ENCODE measurements around the gene SMIM35.

GRCh38 chr11:118059246-118059940, 27.4 kb downstream of the SMIM35 start:
- TF ChIP-seq, protein P1, sequence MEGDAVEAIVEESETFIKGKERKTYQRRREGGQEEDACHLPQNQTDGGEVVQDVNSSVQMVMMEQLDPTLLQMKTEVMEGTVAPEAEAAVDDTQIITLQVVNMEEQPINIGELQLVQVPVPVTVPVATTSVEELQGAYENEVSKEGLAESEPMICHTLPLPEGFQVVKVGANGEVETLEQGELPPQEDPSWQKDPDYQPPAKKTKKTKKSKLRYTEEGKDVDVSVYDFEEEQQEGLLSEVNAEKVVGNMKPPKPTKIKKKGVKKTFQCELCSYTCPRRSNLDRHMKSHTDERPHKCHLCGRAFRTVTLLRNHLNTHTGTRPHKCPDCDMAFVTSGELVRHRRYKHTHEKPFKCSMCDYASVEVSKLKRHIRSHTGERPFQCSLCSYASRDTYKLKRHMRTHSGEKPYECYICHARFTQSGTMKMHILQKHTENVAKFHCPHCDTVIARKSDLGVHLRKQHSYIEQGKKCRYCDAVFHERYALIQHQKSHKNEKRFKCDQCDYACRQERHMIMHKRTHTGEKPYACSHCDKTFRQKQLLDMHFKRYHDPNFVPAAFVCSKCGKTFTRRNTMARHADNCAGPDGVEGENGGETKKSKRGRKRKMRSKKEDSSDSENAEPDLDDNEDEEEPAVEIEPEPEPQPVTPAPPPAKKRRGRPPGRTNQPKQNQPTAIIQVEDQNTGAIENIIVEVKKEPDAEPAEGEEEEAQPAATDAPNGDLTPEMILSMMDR (IDR thresholded peaks at IDR 0.05; ENCODE audit: extremely low read depth in 1 of 2, insufficient read depth in 1 of 2, low read depth in 1 of 2, low read length in 2 of 2), result no peak
- no peak for TF ChIP-seq POLR2A (IDR thresholded peaks at IDR 0.05; ENCODE audit: low read depth, low read length)
- no peak for TF ChIP-seq EZH2 (IDR thresholded peaks at IDR 0.05; ENCODE audit: borderline replicate concordance, low read depth, low read length, severe bottlenecking)
- TF ChIP-seq MAX (IDR thresholded peaks at IDR 0.05; ENCODE audit: insufficient read depth, insufficient read length), result no peak
- TF ChIP-seq POLR2AphosphoS5 (IDR thresholded peaks at IDR 0.05; ENCODE audit: insufficient read depth, low read depth, low read length), result no peak
- no peak for TF ChIP-seq MYC (IDR thresholded peaks at IDR 0.05; ENCODE audit: low read depth, low read length)
- TF ChIP-seq FOS (IDR thresholded peaks at IDR 0.05; ENCODE audit: borderline replicate concordance, insufficient read depth, low read length), result no peak
- no peak for TF ChIP-seq GATA2 (IDR thresholded peaks at IDR 0.05; ENCODE audit: insufficient read depth, insufficient read length, low read depth, low read length)

All from endothelial cell of umbilical vein (primary cell).